Mesenchymal stem cell (in vitro differentiated cells and primary cell): ENCODE measurements around the gene TGFBR2.
A peak's percentile ranks its signal among the peaks of the same experiment; 100 is the strongest.

Experiments used
- DNase-seq: peaks from one replicate; pipeline ENCODE4 v3.0.0-alpha.2; 2013
- H2AFZ ChIP-seq: one replicate; pipeline ENCODE4 v1.6.1; 2013; ENCODE audit warnings: low read depth, mild to moderate bottlenecking, control low read depth, inconsistent platforms, low read length, moderate library complexity
- H2AK5ac ChIP-seq: 2 replicates; pipeline ENCODE4 v1.6.1; 2013; ENCODE audit warnings: low read length, moderate library complexity, mild to moderate bottlenecking, inconsistent platforms; ENCODE audit not compliant: severe bottlenecking
- H2BK120ac ChIP-seq: one replicate; pipeline ENCODE4 v1.6.1; 2013; ENCODE audit warnings: low read depth, mild to moderate bottlenecking, inconsistent platforms, low read length, moderate library complexity
- H2BK12ac ChIP-seq, 2 experiments: one replicate each; pipeline ENCODE4 v1.6.1; 2013; ENCODE audit warnings: inconsistent platforms in 2 of 2, low read length in 2 of 2, mild to moderate bottlenecking in 2 of 2, moderate library complexity in 2 of 2, control low read depth in 1 of 2
- H2BK15ac ChIP-seq: one replicate; pipeline ENCODE4 v1.6.1; 2013; ENCODE audit warnings: mild to moderate bottlenecking, low read depth, inconsistent platforms; ENCODE audit not compliant: poor library complexity, severe bottlenecking
- H2BK5ac ChIP-seq: 2 replicates; pipeline ENCODE4 v1.6.1; 2013; ENCODE audit warnings: low read depth, mild to moderate bottlenecking, low read length, control low read depth, inconsistent platforms; ENCODE audit not compliant: poor library complexity, severe bottlenecking
- H3K14ac ChIP-seq, 2 experiments: one replicate each; pipeline ENCODE4 v1.6.1; 2013; ENCODE audit warnings: inconsistent platforms in 2 of 2, low read length in 2 of 2, control low read depth in 1 of 2, mild to moderate bottlenecking in 1 of 2, moderate library complexity in 1 of 2
- H3K18ac ChIP-seq, 2 experiments: one replicate each; pipeline ENCODE4 v1.6.1; 2013; ENCODE audit warnings: inconsistent platforms in 2 of 2, low read length in 2 of 2, control low read depth in 1 of 2, low read depth in 1 of 2, mild to moderate bottlenecking in 1 of 2
- H3K23ac ChIP-seq, 2 experiments: one replicate each; pipeline ENCODE4 v1.6.1; 2013; ENCODE audit warnings: inconsistent platforms in 2 of 2, low read length in 2 of 2, mild to moderate bottlenecking in 2 of 2, moderate library complexity in 2 of 2, control low read depth in 1 of 2
- H3K27ac ChIP-seq: 2 replicates; pipeline ENCODE4 v1.5.1; 2013; ENCODE audit warnings: mild to moderate bottlenecking, moderate library complexity, low read length, control low read depth, inconsistent platforms; ENCODE audit not compliant: poor library complexity, severe bottlenecking
- H3K27me3 ChIP-seq, 2 experiments: 2 replicates each; pipeline versions ENCODE4 v1.6.1 to v1.7.0; 2013; ENCODE audit warnings: low read length in 2 of 2, mild to moderate bottlenecking in 2 of 2, moderate library complexity in 2 of 2, control low read depth in 1 of 2, inconsistent platforms in 1 of 2; ENCODE audit not compliant: control insufficient read depth in 1 of 2, insufficient read depth in 1 of 2
- H3K36me3 ChIP-seq, 2 experiments: 2 replicates each; pipeline versions ENCODE4 v1.6.1 to v1.7.0; 2013; ENCODE audit warnings: low read length in 2 of 2, control low read depth in 1 of 2, inconsistent platforms in 1 of 2, low read depth in 1 of 2, mild to moderate bottlenecking in 1 of 2; ENCODE audit not compliant: insufficient read depth in 2 of 2, control insufficient read depth in 1 of 2
- H3K4ac ChIP-seq, 2 experiments: one replicate each; pipeline ENCODE4 v1.6.1; 2013; ENCODE audit warnings: inconsistent platforms in 2 of 2, low read length in 2 of 2, mild to moderate bottlenecking in 2 of 2, moderate library complexity in 2 of 2, control low read depth in 1 of 2, low read depth in 1 of 2
- H3K4me1 ChIP-seq: 2 replicates; pipeline ENCODE4 v1.6.1; 2013; ENCODE audit warnings: low read depth, low read length, control low read depth; ENCODE audit not compliant: control insufficient read depth, insufficient read depth
- H3K4me2 ChIP-seq: 2 replicates; pipeline ENCODE4 v1.6.1; 2013; ENCODE audit warnings: low read length, mild to moderate bottlenecking, inconsistent platforms; ENCODE audit not compliant: poor library complexity, severe bottlenecking
- H3K4me3 ChIP-seq, 2 experiments: 2 replicates each; pipeline versions ENCODE4 v1.5.1 to v1.7.0; 2013; ENCODE audit warnings: low read length in 2 of 2, mild to moderate bottlenecking in 2 of 2, control low read depth in 1 of 2, low read depth in 1 of 2; ENCODE audit not compliant: insufficient read depth in 1 of 2
- H3K79me1 ChIP-seq: replicated peaks from 2 replicates; pipeline ENCODE4 v1.6.1; 2013; ENCODE audit warnings: mild to moderate bottlenecking, control low read depth, low read length, inconsistent platforms; ENCODE audit not compliant: poor library complexity, severe bottlenecking
- H3K9ac ChIP-seq: 2 replicates; pipeline ENCODE4 v1.7.0; 2013; ENCODE audit warnings: mild to moderate bottlenecking, low read length, moderate library complexity
- H3K9me3 ChIP-seq: 2 replicates; pipeline ENCODE4 v1.7.0; 2013; ENCODE audit warnings: mild to moderate bottlenecking, low read length; ENCODE audit not compliant: control insufficient read depth
- H4K8ac ChIP-seq: one replicate; pipeline ENCODE4 v1.6.1; 2013; ENCODE audit warnings: inconsistent platforms, mild to moderate bottlenecking, low read length, moderate library complexity
- H4K91ac ChIP-seq: one replicate; pipeline ENCODE4 v1.6.1; 2013; ENCODE audit warnings: mild to moderate bottlenecking, low read length, inconsistent platforms
- WGBS: methylation state at CpG from one replicate; pipeline ENCODE4 v1.1.7; 2013; ENCODE audit warnings: mixed read lengths; 5-methylcytosine and 5-hydroxymethylcytosine counted together

The TGFBR2 gene

GRCh38 chr3:30704931-30705890 lies 98.8 kb downstream of the TGFBR2 start:
- Histone ChIP-seq H3K18ac (no peak overlapping the region), H2AK5ac (peak overlapping the region; percentile 65)
- 98% methylated on average over 7 of the region's 9 CpGs for WGBS

GRCh38 chr3:30707825-30708224 lies 101.4 kb downstream of the TGFBR2 start:
- Histone ChIP-seq H2BK15ac (no peak overlapping the region), H3K27me3 (no peaks in the 10 kb centered on the region), H3K79me1 (no peaks in the 10 kb centered on the region), H2BK12ac (no peak overlapping the region), H3K9me3 (no peaks in the 10 kb centered on the region), H2AK5ac (no peak overlapping the region), H4K8ac (no peak overlapping the region), H3K36me3 (peaks cover 0 to 6% of the 10 kb centered on the region in 2 experiments), H3K27ac (no peak overlapping the region), H3K18ac (no peak overlapping the region), H2BK5ac (no peak overlapping the region), H2AFZ (no peak overlapping the region), H3K4me2 (no peak overlapping the region), H3K4me1 (peaks cover 3% of the 10 kb centered on the region), H3K23ac (no peak overlapping the region), H3K4ac (no peak overlapping the region), H3K4me3 (no peak overlapping the region), H4K91ac (no peak overlapping the region), H3K9ac (no peak overlapping the region), H3K14ac (no peak overlapping the region), H2BK120ac (no peak overlapping the region)
- WGBS, result 96% methylated on average over 2 of the region's 4 CpGs
- no peak for DNase-seq

More at GRCh38 chr3:30704931-30705890, 98.8 kb downstream of the TGFBR2 start:
- Histone ChIP-seq H3K4me1 (peaks cover 3% of the 10 kb centered on the region), H2BK5ac (peak overlapping the region; percentile 58), H3K27me3 (no peaks in the 10 kb centered on the region), H4K91ac (no peak overlapping the region), H4K8ac (no peak overlapping the region), H3K4ac (no peak overlapping the region), H3K36me3 (peaks cover 0 to 24% of the 10 kb centered on the region in 2 experiments), H2BK15ac (peak overlapping the region; percentile 20), H3K4me3 (no peak overlapping the region), H3K9me3 (no peaks in the 10 kb centered on the region), H2BK120ac (no peak overlapping the region), H3K23ac (no peak overlapping the region), H2AFZ (no peak overlapping the region), H3K14ac (no peak overlapping the region), H2BK12ac (no peak overlapping the region), H3K4me2 (no peak overlapping the region), H3K9ac (no peak overlapping the region), H3K27ac (peak overlapping the region; percentile 55), H3K79me1 (no peaks in the 10 kb centered on the region)
- no peak for DNase-seq

GRCh38 chr3:30708472-30708871 lies 102.1 kb downstream of the TGFBR2 start:
- H4K91ac ChIP-seq, result no peak overlapping the region
- no peaks in the 10 kb centered on the region for H3K27me3 ChIP-seq
- no peaks in the 10 kb centered on the region for H3K36me3 ChIP-seq
- no peaks in the 10 kb centered on the region for H3K79me1 ChIP-seq
- H3K23ac ChIP-seq, result no peak overlapping the region
- no peak overlapping the region for H2BK15ac ChIP-seq
- H2AK5ac ChIP-seq, result no peak overlapping the region
- no peak overlapping the region for H3K4ac ChIP-seq
- no peak overlapping the region for H3K4me2 ChIP-seq
- H3K14ac ChIP-seq, result no peak overlapping the region
- no peak overlapping the region for H3K18ac ChIP-seq
- H3K9ac ChIP-seq, result no peak overlapping the region
- H2BK5ac ChIP-seq, result no peak overlapping the region
- H3K27ac ChIP-seq, result no peak overlapping the region
- no peaks in the 10 kb centered on the region for H3K9me3 ChIP-seq
- H2BK12ac ChIP-seq, result no peak overlapping the region
- peaks cover 3% of the 10 kb centered on the region for H3K4me1 ChIP-seq
- no peak overlapping the region for H2BK120ac ChIP-seq
- no peak for DNase-seq
- no peak overlapping the region for H4K8ac ChIP-seq
- no peak overlapping the region for H2AFZ ChIP-seq
- H3K4me3 ChIP-seq, result no peak overlapping the region

GRCh38 chr3:30710017-30710416 lies 103.6 kb downstream of the TGFBR2 start:
- Histone ChIP-seq H3K23ac (no peak overlapping the region), H3K9ac (no peak overlapping the region), H4K91ac (no peak overlapping the region), H2BK15ac (no peak overlapping the region), H2AFZ (no peak overlapping the region), H3K14ac (no peak overlapping the region), H3K4me3 (no peak overlapping the region), H3K4ac (no peak overlapping the region), H2BK5ac (no peak overlapping the region), H3K27me3 (no peaks in the 10 kb centered on the region), H3K9me3 (no peaks in the 10 kb centered on the region), H3K27ac (no peak overlapping the region), H3K18ac (no peak overlapping the region), H2BK12ac (peak overlapping the region in 1 of 2 experiments; percentile 42), H3K36me3 (no peaks in the 10 kb centered on the region), H3K79me1 (no peaks in the 10 kb centered on the region), H3K4me2 (no peak overlapping the region), H4K8ac (no peak overlapping the region), H2BK120ac (no peak overlapping the region), H3K4me1 (peaks cover 2% of the 10 kb centered on the region), H2AK5ac (no peak overlapping the region)
- no peak for DNase-seq
- 72% methylated on average over 4 of the region's 7 CpGs for WGBS
